Activated CD4-positive, alpha-beta T cell treated with anti-CD3 and anti-CD28 coated beads, Interleukin-2, amount 50 U/mL, for 16 hours (primary cell): ENCODE measurements around the gene ORAI3.

ENCODE experiments used
- DNase-seq: peaks from one replicate; pipeline ENCODE4 v3.0.0-alpha.2; 2020

Gene ORAI3

GRCh38 chr16:30947859-30948666 lies 805 bp upstream of the ORAI3 start:
- DNase-seq = no peak

GRCh38 chr16:30949650-30950515 lies 1.0 kb downstream of the ORAI3 start:
- peak; percentile 57 for DNase-seq

GRCh38 chr16:30950516-30951065 lies 1.7 kb downstream of the ORAI3 start:
- no peak for DNase-seq

- DNase-seq = no peak
These were observed 2.3 kb downstream of the ORAI3 start for GRCh38 chr16:30951193-30951592.

GRCh38 chr16:30951750-30952149 lies 2.9 kb downstream of the ORAI3 start:
- DNase-seq = no peak

- DNase-seq = no peak
These were observed 4.2 kb downstream of the ORAI3 start for GRCh38 chr16:30953111-30953510.

GRCh38 chr16:30953511-30954124 lies 4.8 kb downstream of the ORAI3 start:
- DNase-seq = peak; percentile 70

GRCh38 chr16:30954993-30955392 lies 6.1 kb downstream of the ORAI3 start:
- DNase-seq = no peak

GRCh38 chr16:30956601-30957455 lies 8.0 kb downstream of the ORAI3 start:
- peak; percentile 90 for DNase-seq

- DNase-seq = peak; percentile 95
These were observed 8.7 kb downstream of the ORAI3 start, which contains the start of gene SETD1A for GRCh38 chr16:30957456-30958174. TSS of gene SETD1A (plus strand) at chr16:30957754. CDS start at chr16:30958732, 978 bp downstream.

- DNase-seq = peak; percentile 42
These were observed 9.6 kb downstream of the ORAI3 start for GRCh38 chr16:30958175-30959079.

- no peak for DNase-seq
These were observed 12.5 kb downstream of the ORAI3 start for GRCh38 chr16:30961384-30961783.

GRCh38 chr16:30963925-30964511 lies 15.2 kb downstream of the ORAI3 start:
- no peak for DNase-seq

- no peak for DNase-seq
These were observed 15.8 kb downstream of the ORAI3 start for GRCh38 chr16:30964574-30965226.

GRCh38 chr16:30965436-30965835 lies 16.6 kb downstream of the ORAI3 start:
- no peak for DNase-seq

- no peak for DNase-seq
These were observed 17.3 kb downstream of the ORAI3 start for GRCh38 chr16:30966033-30966619.

GRCh38 chr16:30967795-30968194 lies 18.9 kb downstream of the ORAI3 start:
- no peak for DNase-seq

- no peak for DNase-seq
These were observed 20.5 kb downstream of the ORAI3 start for GRCh38 chr16:30969246-30969842.
